ENCODE measurements around the gene PCDHGB5.
"Not testable (repeated sequence)": the region's sequence is repeated elsewhere in the genome, so short reads cannot be mapped to it uniquely, and the experiment has no call there.

The PCDHGB5 gene

DNA sequence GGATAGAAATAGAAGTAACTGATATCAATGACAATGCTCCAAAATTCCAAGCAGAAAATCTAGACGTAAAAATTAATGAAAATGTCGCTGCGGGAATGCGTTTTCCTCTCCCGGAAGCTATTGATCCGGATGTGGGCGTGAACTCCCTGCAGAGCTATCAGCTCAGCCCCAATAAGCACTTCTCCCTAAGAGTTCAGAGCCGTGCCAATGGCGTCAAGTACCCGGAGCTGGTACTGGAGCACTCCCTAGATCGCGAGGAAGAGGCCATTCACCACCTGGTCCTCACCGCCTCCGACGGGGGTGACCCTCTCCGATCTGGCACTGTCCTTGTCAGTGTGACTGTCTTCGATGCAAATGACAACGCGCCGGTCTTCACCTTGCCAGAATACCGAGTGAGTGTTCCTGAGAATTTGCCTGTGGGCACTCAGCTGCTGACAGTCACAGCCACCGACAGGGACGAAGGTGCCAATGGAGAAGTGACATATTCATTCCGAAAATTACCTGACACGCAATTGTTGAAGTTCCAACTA lies 15.9 kb downstream of the PCDHGB5 start:
- no peak for DNase-seq

DNA sequence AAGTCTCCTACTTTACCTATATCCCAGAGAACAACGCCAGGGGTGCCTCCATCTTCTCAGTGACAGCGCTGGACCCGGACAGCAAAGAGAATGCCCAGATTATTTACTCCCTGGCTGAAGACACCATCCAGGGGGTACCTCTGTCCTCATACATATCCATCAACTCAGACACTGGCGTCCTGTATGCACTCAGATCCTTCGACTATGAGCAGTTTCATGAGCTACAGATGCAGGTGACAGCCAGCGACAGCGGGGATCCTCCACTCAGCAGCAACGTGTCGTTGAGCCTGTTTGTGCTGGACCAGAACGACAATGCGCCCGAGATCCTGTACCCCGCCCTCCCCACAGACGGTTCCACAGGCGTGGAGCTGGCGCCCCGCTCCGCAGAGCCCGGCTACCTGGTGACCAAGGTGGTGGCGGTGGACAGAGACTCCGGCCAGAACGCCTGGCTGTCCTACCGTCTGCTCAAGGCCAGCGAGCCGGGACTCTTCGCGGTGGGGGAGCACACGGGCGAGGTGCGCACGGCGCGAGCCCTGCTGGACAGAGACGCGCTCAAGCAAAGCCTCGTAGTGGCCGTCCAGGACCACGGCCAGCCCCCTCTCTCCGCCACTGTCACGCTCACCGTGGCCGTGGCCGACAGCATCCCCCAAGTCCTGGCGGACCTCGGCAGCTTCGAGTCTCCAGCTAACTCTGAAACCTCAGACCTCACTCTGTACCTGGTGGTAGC lies 17.0 kb downstream of the PCDHGB5 start:
- not testable (repeated sequence) for DNase-seq

DNA sequence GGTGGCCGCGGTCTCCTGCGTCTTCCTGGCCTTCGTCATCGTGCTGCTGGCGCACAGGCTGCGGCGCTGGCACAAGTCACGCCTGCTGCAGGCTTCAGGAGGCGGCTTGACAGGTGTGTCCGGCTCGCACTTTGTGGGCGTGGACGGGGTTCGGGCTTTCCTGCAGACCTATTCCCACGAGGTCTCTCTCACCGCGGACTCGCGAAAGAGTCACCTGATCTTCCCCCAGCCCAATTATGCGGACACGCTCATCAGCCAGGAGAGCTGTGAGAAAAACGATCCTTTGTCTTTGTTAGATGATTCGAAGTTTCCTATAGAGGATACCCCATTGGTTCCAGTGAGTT lies 17.5 kb downstream of the PCDHGB5 start:
- DNase-seq, result not testable (repeated sequence)

DNA sequence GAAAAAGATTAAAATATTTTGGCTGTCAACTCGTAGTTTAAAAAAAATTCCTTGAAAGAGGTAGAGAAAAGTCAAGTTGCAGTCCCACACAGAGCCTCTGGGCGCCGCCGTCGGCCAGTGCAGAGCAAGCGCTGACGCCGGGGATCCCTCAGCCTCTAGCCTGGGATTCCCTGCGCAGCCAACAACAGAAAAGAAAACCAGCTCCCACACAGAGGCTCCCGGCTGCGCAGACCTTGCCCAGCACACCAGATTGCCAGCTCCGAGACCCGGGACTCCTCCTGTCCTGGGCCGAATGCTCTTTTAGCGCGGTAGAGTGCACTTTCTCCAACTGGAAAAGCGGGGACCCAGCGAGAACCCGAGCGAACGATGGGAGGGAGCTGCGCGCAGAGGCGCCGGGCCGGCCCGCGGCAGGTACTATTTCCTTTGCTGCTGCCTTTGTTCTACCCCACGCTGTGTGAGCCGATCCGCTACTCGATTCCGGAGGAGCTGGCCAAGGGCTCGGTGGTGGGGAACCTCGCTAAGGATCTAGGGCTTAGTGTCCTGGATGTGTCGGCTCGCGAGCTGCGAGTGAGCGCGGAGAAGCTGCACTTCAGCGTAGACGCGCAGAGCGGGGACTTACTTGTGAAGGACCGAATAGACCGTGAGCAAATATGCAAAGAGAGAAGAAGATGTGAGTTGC lies 19.9 kb downstream of the PCDHGB5 start, which contains the start of gene PCDHGB7:
PCDHGB7 (plus strand) TSS at position 184 of the 679 bp plus-strand sequence; CDS start at position 367, 183 bp downstream.
- not testable (repeated sequence) for DNase-seq

DNA sequence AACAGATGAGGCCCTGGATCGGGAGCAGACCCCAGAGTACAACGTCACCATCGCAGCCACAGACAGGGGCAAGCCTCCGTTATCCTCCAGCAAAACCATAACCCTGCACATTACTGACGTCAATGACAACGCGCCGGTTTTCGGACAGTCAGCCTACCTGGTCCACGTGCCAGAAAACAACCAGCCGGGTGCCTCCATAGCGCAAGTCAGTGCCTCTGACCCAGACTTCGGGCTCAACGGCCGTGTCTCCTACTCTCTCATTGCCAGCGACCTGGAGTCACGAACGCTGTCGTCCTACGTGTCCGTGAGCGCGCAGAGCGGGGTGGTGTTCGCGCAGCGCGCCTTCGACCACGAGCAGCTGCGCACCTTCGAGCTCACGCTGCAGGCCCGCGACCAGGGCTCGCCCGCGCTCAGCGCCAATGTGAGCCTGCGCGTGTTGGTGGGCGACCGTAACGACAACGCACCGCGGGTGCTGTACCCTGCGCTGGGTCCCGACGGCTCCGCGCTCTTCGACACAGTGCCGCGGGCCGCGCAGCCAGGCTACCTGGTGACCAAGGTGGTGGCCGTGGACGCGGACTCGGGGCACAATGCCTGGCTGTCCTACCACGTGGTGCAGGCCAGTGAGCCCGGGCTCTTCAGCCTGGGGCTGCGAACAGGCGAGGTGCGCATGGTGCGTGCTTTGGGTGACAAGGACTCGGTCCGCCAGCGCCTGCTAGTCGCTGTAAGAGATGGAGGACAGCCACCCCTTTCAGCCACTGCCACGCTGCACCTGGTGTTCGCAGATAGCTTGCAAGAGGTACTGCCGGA lies 21.5 kb downstream of the PCDHGB5 start:
- no peak for DNase-seq

DNA sequence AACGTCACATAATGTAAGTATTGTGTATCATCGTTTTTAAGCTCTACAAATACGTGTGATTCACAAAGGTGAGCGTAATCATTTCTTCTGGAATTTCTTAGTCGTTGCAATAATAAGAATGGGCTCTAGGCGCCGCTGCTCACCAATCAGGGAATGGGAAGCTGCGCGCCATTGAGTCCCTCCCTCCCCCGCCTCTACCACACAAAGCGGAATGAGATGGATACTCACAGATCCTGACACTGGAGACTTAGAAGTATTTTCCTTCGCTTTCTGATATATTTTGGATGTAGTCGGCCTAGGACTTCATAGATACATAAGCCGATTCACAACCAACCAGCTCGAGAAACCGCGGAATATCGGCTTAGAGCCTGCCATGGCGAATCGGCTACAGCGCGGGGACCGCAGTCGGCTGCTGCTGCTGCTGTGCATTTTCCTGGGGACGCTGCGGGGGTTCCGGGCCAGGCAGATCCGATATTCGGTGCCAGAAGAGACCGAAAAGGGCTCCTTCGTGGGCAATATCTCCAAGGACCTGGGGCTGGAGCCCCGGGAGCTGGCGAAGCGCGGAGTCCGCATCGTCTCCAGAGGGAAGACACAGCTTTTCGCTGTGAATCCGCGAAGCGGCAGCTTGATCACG lies 23.2 kb downstream of the PCDHGB5 start, which contains the start of gene PCDHGA11:
PCDHGA11 (plus strand) TSS at position 197 of the 634 bp plus-strand sequence; CDS start at position 374, 177 bp downstream.
- no peak for DNase-seq

DNA sequence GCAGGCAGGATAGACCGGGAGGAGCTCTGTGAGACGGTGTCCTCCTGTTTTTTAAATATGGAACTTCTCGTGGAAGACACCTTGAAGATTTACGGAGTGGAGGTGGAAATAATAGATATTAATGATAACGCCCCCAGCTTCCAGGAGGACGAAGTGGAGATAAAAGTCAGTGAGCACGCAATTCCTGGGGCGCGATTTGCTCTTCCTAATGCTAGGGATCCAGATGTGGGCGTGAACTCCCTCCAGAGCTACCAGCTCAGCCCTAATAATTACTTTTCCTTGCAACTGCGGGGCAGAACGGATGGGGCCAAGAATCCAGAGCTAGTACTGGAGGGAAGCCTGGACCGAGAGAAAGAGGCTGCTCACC lies 23.7 kb downstream of the PCDHGB5 start:
- DNase-seq, result no peak

DNA sequence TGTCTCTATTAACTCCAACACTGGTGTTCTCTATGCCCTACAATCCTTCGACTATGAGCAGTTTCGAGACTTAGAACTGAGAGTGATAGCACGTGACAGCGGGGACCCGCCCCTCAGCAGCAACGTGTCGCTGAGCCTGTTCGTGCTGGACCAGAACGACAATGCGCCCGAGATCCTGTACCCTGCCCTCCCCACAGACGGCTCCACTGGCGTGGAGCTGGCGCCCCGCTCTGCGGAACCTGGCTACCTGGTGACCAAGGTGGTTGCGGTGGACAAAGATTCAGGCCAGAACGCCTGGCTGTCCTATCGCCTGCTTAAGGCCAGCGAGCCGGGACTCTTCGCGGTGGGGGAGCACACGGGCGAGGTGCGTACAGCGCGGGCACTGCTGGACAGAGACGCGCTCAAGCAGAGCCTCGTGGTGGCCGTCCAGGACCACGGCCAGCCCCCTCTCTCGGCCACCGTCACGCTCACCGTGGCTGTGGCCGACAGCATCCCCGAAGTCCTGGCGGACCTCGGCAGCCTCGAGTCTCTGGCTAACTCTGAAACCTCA lies 25.1 kb downstream of the PCDHGB5 start:
- no peak for DNase-seq

DNA sequence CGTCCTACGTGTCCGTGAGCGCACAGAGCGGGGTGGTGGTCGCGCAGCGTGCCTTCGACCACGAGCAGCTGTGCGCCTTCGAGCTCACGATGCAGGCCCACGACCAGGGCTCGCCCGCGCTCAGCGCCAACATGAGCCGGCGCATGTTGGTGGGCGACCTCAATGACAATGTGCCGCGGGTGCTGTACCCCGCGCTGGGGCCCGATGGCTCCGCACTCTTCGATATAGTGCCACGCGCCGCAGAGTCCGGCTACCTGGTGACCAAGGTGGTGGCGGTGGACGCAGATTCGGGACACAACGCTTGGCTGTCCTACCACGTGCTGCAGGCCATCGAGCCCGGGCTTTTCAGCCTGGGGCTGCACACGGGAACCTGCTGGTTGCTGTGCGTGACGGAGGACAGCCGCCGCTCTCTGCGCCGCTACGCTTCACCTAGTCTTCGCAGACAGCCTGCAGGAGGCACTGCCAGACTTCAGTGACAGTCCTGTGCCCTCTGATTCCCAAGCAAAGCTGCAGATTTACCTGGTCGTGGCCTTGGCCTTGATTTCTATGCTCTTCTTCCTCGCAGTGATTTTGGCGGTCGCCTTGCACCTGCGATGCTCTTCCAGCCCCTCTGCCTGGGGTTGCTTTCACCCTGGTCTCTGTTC lies 30.2 kb downstream of the PCDHGB5 start:
- no peak for DNase-seq

DNA sequence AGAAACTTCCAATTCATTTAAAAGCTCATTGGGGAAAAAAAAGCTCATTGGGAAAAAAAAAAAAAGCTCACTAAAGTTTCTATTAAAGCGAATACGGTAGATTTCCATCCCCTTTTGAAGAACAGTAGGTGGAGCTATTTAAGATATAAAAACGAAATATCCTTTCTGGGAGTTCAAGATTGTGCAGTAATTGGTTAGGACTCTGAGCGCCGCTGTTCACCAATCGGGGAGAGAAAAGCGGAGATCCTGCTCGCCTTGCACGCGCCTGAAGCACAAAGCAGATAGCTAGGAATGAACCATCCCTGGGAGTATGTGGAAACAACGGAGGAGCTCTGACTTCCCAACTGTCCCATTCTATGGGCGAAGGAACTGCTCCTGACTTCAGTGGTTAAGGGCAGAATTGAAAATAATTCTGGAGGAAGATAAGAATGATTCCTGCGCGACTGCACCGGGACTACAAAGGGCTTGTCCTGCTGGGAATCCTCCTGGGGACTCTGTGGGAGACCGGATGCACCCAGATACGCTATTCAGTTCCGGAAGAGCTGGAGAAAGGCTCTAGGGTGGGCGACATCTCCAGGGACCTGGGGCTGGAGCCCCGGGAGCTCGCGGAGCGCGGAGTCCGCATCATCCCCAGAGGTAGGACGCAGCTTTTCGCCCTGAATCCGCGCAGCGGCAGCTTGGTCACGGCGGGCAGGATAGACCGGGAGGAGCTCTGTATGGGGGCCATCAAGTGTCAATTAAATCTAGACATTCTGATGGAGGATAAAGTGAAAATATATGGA lies 32.8 kb downstream of the PCDHGB5 start, which contains the start of gene PCDHGA12:
PCDHGA12 (plus strand) TSS at position 176 of the 782 bp plus-strand sequence; CDS start at position 429, 253 bp downstream.
- DNase-seq, result no peak

DNA sequence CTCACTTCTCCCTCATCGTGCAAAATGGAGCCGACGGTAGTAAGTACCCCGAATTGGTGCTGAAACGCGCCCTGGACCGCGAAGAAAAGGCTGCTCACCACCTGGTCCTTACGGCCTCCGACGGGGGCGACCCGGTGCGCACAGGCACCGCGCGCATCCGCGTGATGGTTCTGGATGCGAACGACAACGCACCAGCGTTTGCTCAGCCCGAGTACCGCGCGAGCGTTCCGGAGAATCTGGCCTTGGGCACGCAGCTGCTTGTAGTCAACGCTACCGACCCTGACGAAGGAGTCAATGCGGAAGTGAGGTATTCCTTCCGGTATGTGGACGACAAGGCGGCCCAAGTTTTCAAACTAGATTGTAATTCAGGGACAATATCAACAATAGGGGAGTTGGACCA lies 33.5 kb downstream of the PCDHGB5 start:
- DNase-seq, result no peak

DNA sequence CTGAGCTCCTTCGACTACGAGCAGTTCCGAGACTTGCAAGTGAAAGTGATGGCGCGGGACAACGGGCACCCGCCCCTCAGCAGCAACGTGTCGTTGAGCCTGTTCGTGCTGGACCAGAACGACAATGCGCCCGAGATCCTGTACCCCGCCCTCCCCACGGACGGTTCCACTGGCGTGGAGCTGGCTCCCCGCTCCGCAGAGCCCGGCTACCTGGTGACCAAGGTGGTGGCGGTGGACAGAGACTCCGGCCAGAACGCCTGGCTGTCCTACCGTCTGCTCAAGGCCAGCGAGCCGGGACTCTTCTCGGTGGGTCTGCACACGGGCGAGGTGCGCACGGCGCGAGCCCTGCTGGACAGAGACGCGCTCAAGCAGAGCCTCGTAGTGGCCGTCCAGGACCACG lies 34.6 kb downstream of the PCDHGB5 start:
- DNase-seq, result not testable (repeated sequence)

DNA sequence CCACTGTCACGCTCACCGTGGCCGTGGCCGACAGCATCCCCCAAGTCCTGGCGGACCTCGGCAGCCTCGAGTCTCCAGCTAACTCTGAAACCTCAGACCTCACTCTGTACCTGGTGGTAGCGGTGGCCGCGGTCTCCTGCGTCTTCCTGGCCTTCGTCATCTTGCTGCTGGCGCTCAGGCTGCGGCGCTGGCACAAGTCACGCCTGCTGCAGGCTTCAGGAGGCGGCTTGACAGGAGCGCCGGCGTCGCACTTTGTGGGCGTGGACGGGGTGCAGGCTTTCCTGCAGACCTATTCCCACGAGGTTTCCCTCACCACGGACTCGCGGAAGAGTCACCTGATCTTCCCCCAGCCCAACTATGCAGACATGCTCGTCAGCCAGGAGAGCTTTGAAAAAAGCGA lies 35.0 kb downstream of the PCDHGB5 start:
- DNase-seq, result not testable (repeated sequence)

DNA sequence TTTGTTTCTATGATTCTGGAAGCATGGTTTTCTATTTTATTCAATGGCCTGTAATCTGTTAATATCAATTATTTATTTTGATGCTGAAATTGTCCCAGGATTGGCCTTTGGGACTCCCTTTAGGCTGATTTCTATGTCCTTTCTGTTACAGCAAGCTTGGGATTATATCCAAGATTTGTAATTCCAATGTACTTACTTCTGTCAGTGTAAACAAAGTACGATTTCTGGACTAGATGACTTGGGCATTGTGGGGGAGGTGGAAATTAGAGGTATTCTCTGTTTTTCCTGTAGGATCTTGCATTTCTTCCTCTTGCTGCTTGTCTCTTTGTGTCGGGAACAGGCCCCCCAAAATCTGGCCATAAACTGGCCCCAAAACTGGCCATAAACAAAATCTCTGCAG lies 36.3 kb downstream of the PCDHGB5 start:
- no peak for DNase-seq

DNA sequence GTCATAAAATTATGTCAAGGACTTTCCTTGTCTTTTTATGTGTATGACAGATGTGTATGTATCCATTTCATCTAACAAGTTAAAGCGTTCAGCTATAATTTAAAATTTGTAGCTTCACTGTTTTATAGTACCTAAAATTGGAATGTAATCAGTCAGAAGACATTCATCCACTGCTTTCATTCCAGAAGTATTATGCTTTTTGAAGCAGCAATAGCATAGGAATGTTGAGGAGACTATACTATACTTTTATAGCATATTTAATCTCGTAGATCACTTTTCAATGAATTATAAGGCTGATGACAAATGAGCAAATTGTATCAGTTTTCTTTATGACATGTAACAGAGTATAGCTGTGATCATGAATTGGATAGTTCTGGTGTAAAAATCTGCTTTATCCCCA lies 39.5 kb downstream of the PCDHGB5 start:
- DNase-seq, result no peak

DNA sequence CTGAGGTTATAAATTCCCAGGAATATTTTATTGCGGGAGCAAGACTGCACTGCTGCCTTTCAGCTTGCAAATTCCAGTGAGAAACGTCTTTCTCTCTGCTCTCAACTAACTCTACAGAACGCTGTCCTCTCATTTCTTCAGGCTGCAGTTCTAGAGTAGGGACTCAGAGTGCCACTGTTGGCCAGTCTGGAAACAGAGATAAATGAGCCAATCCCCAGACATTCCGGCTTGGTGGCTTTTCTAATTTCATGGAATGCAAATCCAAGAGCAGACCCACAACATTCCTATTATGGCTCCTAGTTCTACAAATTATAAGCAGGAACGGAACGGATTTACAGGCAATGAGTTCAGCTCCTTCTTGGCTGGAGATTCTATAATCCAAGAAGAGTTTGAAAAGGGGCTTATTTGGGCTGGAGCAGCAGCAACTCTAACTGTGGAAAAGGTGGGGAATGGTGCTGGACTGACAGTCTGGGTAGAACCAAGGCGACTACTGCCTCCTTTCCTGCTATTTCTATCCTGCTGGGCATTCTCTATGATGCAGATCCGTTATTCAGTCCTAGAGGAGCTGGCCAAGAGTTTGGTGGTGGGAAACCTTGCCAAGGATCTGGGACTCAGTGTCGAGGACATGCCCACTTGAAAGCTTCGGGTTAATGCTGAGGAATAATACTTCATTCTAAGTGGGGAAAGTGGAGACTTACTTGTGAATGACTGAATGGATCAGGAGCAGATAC lies 41.8 kb downstream of the PCDHGB5 start:
- no peak for DNase-seq

DNA sequence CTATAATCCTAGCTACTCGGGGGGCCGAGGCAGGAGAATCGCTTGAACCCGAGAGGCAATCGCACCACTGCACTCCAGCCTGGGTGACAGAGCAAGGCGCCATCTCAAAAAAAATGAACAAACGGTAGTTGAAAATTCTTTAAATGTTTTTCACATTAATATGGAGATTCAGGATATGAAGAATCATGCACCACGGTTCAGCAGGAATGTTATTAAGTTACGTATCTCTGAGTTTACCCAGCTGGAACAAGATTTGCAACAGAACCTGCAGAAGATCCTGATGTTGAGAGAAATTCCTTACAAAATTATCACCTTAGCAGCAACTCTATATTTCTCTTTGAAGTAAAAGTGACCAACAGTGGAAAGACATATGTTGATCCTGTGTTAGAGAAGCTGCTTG lies 42.6 kb downstream of the PCDHGB5 start:
- DNase-seq, result no peak

DNA sequence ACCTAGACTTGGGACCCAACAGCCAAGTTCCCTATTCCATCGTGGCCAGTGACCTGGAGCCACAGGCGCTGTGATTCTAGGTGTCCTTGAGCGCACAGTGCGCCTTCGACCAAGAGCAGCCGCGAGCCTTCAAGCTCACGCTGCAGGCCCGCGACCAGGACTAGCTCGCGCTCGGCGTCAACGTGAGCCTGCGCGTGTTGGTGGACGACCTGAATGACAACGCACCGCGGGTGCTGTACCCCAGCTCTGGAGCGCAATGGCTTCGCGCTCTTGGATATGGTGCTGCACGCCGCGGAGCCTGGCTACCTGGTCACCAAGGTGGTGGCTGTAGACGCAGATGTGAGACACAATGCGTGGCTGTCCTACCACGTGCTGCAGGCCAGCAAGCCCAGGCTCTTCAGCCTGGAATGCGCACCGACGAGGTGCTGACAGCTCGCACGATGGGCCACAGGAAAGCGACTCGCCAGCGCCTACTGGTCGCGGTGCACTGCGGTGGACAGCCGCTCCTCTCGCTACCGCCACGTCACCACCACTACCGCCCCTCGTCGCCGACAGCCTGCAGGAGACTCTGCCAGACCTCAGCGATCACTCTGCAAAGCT lies 43.9 kb downstream of the PCDHGB5 start:
- DNase-seq, result no peak

All from activated CD4-positive, alpha-beta T cell treated with anti-CD3 and anti-CD28 coated beads for 1 hour (primary cell).